HG03354 (cell line): Measurements from ENCODE around the gene HDGFL3.
"Not testable (repeated sequence)": the region's sequence is repeated elsewhere in the genome, so short reads cannot be mapped to it uniquely, and the experiment has no call there.

Experiments
- ATAC-seq: cut with Tn5 transposase; IDR thresholded peaks from one replicate; pipeline ENCODE4 v1.9.1; 2021; ENCODE audit warnings: mild to moderate bottlenecking; ENCODE audit not compliant: unreplicated experiment, poor library complexity, severe bottlenecking

HDGFL3 gene

DNA sequence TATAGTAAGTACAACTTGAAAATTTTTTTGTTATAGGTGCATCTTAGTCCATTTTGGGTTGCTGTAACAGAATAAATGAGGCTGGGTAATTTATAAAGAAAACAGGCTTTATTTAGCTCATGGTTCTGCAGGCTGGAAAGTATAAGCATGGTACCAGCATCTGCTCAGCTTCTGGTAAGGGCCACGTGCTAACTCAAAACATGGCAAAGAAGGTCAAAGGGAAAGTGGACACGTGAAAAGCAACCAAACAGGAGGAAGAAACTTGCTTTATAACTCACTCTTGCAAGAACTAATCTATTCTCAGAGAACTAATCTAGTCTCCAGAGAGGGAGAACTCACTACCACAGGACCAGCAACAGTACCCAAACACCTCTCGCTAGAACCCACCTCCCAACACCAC, 9.1 kb downstream of the HDGFL3 start:
- no peak for ATAC-seq

DNA sequence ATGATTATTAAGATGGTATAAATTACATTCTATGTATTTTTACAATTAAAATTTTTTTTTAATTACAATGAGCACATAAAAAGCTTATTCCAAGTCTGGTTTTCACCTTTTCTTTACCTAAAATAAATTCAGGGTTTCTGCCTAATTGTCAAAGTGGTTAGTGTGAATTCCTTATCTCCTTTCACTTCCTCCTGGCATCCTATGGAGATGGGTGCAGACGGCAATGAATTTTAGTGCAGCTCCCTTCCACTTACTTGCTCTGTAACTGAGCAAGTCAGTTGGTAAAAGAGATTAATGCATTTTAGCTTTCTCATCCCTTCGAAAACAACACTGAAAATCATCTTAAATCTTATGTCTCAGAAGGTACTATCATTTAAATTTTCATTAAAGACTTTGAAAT, 13.1 kb downstream of the HDGFL3 start:
- ATAC-seq, result no peak

GRCh38 chr15:83193721-83194120, 13.9 kb downstream of the HDGFL3 start:
- no peak for ATAC-seq

DNA sequence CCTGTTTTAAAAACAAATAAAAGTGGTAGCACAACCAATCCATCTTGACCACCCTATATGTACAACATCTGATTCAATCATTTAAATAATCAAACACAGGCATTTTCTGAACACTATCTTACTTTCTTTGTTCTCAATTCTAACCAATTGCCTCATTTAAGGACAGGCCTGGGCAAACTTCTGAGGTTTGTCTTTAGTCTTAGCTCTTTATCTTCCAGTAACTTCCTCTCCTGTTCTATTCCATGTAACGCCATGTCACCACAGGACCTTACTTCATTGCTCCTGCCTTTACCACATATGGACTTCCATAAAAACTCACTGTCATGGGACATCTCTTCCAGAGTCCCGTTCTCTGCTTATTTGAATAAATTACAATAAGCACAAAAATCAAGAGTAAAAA, 14.9 kb downstream of the HDGFL3 start:
- no peak for ATAC-seq

GRCh38 chr15:83190450-83190849, 17.2 kb downstream of the HDGFL3 start:
- ATAC-seq, result no peak

DNA sequence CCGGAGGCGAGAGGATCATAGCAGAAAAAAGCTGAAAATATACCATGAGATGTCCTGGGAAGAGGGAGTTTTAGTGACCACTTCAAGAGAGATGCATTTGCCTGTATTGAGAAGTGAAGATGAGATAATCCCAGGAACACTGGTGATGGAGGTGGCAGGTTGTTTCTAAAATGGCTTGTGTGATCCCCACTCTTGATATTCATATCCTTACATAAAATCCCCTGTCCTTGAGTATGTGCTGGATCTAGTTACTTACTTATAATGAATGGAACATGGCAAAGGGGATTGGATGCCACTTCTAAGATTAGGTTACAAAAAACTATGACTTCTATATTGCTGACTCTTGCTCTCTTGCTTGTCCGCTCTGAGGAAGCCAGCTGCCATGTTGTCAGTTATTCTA, 22.1 kb downstream of the HDGFL3 start:
- no peak for ATAC-seq

GRCh38 chr15:83178869-83179325, 28.7 kb downstream of the HDGFL3 start:
- ATAC-seq, result no peak

DNA sequence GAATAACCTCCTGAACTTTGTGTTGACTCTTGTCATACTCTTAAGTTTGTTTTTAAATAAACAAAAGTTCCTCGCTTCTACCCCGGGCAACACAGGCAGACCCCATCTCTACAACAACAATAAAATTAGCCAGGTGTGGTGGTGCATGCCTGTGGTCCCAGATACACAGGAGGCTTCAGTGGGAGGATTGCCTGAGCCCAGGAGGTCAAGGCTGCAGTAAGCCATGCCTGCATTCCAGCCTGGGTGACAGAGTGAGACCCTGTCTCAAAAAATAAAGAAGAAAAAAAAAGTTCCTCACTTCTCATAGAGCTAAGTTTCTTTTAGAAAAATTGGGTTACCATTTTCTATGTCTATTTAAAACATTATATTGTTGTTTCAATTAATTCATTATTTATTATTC, 29.2 kb downstream of the HDGFL3 start:
- no peak for ATAC-seq

DNA sequence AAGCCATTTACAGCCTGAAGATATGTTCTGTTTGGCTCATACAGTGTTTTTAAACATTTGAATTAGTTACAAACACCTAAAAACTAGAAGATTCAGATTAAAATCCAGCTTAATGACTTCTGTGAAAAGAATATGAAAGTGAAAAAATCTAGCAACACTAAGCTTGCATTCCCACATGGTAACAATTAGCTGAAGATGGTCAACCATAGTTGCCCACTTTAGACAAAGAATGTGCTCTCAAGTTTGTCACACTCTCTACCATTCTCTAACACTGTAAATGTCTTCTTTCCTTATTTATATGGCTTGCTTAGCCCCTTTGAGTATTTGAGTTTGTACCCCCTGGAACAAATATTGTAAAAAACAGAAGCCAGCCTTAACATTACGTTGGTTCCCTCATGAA, 32.7 kb downstream of the HDGFL3 start:
- ATAC-seq, result no peak

- ATAC-seq, result no peak
Measured at GRCh38 chr15:83170474-83171165, 37.0 kb downstream of the HDGFL3 start.

GRCh38 chr15:83169576-83169975, 38.0 kb downstream of the HDGFL3 start:
- ATAC-seq, result not testable (repeated sequence)

DNA sequence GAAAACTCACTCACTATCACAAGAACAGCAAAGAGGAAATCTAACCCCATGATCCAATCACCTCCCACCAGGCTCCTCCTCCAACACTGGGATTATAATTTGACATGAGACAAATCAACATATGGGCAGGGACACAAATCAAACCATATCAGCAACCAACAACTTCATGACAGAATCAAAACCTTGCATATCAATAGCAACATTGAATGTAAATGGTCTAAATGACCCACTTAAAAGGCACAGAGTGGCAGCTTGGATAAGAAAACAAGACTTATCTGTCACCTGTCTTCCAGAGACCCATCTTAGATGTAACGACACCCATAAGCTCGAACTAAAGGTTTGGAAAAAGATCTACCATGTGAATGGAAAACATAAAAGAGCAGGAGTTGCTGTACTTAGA, 40.8 kb downstream of the HDGFL3 start:
- no peak for ATAC-seq

DNA sequence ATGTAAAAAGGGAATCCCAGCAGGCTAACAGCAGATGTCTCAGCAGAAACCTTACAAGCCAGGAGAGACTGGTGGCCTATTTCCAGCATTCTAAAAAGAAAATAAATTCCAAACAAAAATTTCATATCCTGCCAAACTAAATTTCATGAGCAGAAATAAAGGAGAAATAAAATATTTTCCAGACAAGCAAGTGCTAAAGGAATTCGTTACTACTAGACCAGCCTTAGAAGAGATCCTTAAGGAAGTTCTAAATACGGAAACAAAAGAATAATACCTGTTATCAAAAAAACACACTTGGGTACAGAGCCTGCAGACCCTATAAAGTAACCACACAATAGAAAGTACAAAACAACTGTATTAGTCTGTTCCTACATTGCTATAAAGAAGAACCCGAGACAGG, 41.4 kb downstream of the HDGFL3 start:
- ATAC-seq, result no peak

DNA sequence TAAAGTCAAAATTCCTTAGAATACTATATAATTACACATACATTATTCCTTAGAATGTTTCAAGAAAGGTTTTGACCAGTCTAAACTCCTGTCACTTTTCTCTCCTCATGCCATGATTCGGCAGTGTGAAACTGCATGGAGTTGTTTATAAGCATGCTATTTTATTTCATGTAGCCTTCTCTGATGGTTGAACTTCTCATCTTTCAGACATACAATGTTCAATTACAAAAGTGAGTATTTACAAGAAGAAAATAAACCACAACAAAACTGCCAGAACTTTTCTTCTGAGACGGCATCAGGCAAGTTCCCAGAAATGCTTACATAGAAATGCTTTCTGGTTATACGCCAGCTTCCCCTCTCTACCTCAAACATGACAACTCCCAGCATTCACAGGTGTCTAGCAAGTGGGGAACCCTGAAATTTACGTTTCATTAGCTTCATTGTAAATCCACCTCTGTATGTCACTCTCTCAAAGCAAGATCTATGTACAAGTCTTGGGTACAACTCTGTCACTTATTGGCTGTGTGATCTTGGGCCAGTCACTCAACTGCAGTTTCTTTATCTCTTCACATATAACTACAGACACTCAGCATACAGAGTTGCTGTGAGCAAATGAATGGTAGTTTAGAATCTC, 42.7 kb downstream of the HDGFL3 start:
- no peak for ATAC-seq

DNA sequence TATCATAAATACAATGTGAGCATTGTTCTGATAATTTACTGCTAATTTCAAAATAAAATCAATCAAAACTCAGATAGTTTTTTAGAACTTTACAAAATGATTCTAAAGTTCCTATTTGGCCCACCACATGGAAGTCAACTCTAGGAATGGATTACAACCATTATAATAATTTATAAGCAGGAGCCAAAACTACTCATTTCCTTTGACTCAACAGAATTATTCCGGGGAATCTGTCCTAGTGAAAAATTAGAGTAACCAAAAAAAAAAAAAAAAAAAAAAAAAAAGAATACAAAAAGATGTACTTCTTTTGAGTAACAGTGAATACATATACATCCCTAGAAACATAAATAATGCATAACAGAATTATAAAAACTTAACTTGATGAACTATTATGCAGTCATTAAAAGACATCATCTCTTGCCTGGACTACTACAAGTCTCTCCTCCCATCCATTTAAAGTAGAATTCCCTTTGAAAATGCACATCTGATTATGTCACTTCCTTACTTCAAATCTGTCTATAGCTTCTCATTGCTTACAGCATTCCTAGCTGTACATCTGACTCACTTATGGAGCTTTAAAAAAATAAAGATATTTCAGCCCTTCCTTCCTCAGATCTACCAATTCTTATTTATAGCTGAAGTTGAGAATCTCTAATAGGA, 43.4 kb downstream of the HDGFL3 start:
- no peak for ATAC-seq

DNA sequence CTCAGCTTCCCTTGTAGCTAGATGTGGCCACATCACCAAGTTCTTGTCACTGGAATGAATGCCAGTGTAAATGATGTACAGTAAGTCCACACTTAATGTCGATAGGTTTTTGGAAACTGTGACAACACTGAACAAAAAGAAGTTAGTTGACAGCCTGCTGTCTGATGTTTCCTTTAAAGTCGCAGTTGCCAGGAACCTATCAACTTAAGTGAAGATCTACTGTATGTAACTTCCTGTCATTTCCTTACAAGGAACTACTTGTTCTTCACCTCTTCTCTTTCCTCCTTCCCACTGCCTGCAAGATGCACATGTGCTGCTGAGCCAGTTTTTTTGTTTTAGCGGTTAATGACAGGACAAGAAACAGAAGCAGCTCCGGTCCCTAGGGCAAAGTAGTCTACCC, 44.6 kb downstream of the HDGFL3 start:
- no peak for ATAC-seq

DNA sequence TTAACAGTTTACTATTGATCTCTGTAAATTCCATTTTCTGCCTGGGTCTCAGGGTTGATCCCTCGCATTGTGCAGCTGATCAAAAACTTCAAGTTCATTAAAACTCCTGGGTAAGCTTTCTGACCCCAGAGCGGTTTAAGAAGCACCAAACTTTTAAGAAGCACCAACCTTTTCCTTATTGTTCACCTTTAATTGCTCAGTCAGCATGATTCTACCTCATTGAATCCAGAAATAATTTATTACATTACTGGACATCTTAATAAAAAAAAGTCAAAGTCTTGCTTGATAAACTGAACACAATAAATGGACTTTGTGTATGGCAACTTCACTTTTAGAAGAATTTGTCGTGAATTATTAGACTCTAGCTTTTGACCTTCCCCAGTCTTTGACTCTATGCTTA, 46.9 kb downstream of the HDGFL3 start:
- ATAC-seq, result no peak

GRCh38 chr15:83158393-83158792, 49.2 kb downstream of the HDGFL3 start:
- no peak for ATAC-seq

DNA sequence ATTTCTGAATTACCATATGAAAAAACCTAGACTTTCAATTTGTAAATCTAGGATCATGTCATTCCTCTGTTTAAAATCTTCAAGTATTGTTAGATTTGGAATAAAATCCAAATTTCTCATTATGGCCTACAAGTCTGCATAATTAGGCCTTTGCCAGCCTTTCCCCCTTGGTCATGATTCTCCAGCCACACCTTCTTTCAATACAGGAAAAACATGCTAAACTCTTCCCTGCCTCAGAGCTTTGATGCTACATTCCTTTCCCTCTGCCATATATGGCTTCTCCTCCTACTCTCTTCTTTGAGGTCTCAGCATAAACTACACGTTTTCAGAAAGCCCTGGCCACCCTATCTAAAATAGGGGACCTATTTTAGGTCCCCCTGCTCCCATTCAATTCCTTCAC, 51.7 kb downstream of the HDGFL3 start:
- ATAC-seq, result no peak

- ATAC-seq, result no peak
Measured at GRCh38 chr15:83153288-83153687, 54.3 kb downstream of the HDGFL3 start.

DNA sequence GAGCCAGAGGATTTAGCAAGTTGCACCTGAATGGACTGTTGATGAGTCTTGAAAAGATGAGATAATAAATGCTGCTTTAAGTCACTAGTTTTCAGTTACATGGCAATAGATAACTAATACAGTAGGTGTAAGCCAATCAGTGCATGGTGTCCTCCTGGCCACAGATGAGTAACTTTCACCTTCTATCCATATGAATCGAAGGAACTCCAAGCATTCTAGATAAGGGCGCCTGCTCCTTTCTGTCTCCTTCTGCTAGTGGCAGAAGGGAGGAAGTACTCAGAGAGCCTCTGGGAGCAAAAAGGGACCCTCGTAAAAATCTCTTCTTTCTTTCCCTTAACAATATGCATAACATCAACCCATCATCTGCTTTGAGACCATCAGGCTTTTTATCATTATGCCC, 62.9 kb downstream of the HDGFL3 start:
- ATAC-seq, result no peak
